ENCODE data around the gene CDC26.

DNA sequence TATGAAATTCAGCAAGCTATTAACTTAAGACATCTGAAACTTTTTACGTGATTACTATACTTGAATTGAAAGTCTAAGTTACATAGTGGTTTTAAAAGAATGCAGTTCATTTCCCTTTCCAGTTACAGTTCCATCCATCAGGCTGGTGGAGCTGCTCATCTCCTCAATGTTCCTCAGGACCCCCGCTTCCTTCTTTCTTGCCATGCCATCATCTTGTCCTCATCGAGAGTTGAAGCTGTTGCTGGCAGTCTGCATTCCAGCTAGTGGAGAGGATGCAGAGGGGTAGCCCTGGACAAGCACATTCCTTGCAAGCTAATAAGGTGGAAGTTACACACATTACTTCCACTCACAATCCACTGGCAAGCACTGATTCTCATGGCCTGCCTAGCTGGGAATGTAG, 36.6 kb upstream of the CDC26 start:
- TF ChIP-seq, protein P1, sequence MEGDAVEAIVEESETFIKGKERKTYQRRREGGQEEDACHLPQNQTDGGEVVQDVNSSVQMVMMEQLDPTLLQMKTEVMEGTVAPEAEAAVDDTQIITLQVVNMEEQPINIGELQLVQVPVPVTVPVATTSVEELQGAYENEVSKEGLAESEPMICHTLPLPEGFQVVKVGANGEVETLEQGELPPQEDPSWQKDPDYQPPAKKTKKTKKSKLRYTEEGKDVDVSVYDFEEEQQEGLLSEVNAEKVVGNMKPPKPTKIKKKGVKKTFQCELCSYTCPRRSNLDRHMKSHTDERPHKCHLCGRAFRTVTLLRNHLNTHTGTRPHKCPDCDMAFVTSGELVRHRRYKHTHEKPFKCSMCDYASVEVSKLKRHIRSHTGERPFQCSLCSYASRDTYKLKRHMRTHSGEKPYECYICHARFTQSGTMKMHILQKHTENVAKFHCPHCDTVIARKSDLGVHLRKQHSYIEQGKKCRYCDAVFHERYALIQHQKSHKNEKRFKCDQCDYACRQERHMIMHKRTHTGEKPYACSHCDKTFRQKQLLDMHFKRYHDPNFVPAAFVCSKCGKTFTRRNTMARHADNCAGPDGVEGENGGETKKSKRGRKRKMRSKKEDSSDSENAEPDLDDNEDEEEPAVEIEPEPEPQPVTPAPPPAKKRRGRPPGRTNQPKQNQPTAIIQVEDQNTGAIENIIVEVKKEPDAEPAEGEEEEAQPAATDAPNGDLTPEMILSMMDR (IDR thresholded peaks at IDR 0.05): no peak
- TF ChIP-seq EP300 (IDR thresholded peaks at IDR 0.05) (no peak), POLR2A (IDR thresholded peaks at IDR 0.05) (no peak)

Data from suprapubic skin (tissue), 3 donors.